ENCODE measurements around the gene DBX1. TPM values are rescaled to one million over a fixed set of nuclear protein-coding genes. Genes with fewer than 3 reads are reported as not detected.
"Not testable (repeated sequence)": the region's sequence is repeated elsewhere in the genome, so short reads cannot be mapped to it uniquely, and the experiment has no call there.

DBX1 gene
- total RNA-seq, 2 donors from 2014 or later: not detected

DNA sequence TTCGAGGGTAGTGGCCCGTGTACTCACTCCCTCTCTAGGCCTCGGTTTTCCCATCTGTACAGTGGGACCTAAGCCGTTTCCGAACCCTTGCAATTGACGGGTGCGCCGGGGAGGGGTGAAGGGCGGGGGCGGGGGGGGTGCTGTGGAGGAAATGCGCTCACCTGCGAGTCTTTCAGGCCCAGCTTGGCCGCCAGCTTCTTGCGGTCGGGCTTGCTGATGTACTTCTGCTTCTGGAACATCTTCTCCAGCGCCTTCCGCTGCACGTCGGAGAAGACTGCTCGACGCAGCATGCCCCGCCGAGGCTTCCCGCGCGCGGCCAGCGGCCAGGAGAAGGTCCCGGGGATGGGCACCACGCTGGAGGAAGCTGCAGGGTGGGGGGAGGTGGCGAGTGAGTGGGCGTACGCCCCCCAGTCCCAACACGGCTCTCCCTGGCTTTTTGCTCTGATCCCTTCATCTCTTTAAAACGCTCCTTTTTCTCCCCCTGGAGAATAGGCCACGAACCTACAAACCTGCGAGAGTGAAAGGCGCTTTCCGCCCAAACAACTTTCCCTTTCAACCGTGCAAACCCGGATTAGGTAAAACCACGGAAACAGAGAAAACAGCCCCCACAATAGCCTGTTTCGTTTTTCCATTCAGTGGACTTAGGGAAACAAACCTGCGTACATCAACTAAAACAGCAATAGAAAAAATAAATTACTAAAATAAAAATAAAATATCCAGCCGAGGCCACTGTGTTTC lies 3.2 kb downstream of the DBX1 start:
- peak; percentile 58 to 64 for ATAC-seq (replicated peaks in 1 of 2)
- H3K9me3 Mint-ChIP-seq: no peaks in the 10 kb centered on the region
- peaks cover 2 to 5% of the 10 kb centered on the region in 2 donors for H3K36me3 Mint-ChIP-seq (ENCODE audit: insufficient read depth in 2 of 2)
- peak; percentile 31 to 44 for DNase-seq
- no peak overlapping the region for H3K27ac Mint-ChIP-seq
- peaks cover 23% of the 10 kb centered on the region for H3K4me1 Mint-ChIP-seq (ENCODE audit: low read depth)
- H3K27me3 Mint-ChIP-seq (ENCODE audit: low read depth): peaks cover 65% of the 10 kb centered on the region
- peak overlapping the region; percentile 77 to 87 for H3K4me3 Mint-ChIP-seq

DNA sequence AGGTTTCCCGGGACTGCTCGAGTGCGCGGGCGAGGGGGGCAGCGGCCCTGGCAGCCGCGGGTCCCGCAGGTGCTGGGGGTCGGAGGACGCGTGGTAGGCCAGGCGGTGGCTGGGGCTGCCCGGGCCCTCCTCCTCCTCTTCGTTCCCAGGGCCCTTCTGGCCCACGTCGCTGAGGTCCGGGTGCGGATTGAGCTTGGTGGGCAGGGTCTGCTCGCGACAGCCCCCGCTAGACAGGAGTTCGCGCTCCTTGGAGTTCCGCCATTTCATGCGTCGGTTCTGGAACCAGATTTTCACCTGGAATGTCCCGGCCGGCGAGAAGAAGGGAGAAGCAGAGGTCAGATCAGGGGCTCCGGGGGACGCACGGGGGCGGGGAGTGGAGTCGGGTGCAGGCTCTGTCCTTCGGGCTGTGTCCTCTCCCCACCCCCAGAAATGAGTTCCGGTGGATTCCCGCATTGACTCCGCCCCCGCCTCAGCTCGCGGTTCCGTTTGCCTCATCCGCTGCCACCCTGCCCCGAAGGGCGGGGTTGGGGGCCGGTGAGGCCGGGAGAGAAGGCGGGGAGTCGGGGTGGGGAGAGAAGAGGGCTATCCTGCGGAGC lies 3.9 kb downstream of the DBX1 start:
- peak; percentile 65 to 68 for DNase-seq
- H3K4me3 Mint-ChIP-seq: peak overlapping the region; percentile 77 to 87
- peaks cover 59% of the 10 kb centered on the region for H3K27me3 Mint-ChIP-seq (ENCODE audit: low read depth)
- H3K4me1 Mint-ChIP-seq (ENCODE audit: low read depth): peaks cover 18% of the 10 kb centered on the region
- no peaks in the 10 kb centered on the region for H3K9me3 Mint-ChIP-seq
- ATAC-seq (replicated peaks in 1 of 2): peak; percentile 79 to 85
- H3K27ac Mint-ChIP-seq: peak overlapping the region; percentile 46
- peaks cover 2 to 5% of the 10 kb centered on the region in 2 donors for H3K36me3 Mint-ChIP-seq (ENCODE audit: insufficient read depth in 2 of 2)

DNA sequence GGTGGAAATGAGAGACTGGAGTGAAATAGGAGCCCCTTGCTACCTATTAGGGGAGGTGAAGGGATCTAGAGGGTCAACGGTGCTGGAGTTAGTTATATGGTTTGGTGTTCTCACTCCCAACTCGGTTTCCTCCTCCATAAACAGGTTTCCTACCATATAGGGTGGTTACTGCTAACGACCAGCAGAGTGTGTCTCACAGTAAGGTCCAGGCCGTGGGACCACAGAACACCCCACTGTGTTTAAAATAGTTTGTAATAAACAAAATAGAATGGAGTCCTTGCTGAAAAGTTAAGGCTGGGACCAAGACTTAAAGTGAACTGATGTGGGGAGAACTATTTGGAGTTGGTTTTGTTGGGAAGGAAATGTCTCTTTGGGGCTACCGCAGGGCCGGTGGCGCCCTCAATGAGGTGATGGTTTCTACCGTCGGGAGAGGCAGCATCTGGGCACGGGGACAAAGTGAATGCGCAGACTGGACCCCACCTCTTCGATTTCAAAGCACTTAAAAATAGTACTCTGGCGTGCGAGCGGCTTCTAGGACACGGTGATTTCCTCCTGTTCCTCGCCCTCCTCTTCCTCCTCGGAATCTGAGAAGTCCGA lies 4.5 kb downstream of the DBX1 start:
- no peak for ATAC-seq (replicated peaks in 1 of 2)
- Mint-ChIP-seq H3K27me3 (ENCODE audit: low read depth) (peaks cover 53% of the 10 kb centered on the region), H3K9me3 (no peaks in the 10 kb centered on the region)

DNA sequence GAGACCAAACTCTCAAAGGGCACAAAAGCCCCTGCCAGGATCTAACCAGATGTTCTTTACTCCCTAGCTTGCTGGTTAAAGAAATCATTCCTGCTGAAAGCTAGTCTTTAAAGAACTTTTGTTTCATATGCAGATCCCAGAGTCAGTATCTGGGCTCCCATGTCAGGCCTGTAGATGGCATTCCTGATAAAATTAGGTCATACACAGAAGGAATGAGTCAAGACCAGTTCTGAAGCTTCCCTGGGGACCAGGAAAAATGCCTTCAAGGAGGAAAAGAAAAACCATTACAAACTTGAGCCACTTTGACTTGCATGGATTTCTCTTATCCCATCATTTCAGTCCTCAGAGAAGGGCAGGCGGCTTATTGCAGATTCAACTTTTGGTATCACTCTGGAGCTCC lies 5.9 kb downstream of the DBX1 start:
- no peaks in the 10 kb centered on the region for H3K9me3 Mint-ChIP-seq
- H3K27ac Mint-ChIP-seq: no peak overlapping the region

More for the DNA sequence above, 4.5 kb downstream of the DBX1 start:
- peaks cover 18% of the 10 kb centered on the region for H3K4me1 Mint-ChIP-seq (ENCODE audit: low read depth)
- peak overlapping the region; percentile 46 for H3K27ac Mint-ChIP-seq
- DNase-seq: no peak
- peak overlapping the region; percentile 77 to 87 for H3K4me3 Mint-ChIP-seq
- H3K36me3 Mint-ChIP-seq (ENCODE audit: insufficient read depth in 2 of 2): peaks cover 2 to 5% of the 10 kb centered on the region in 2 donors

DNA sequence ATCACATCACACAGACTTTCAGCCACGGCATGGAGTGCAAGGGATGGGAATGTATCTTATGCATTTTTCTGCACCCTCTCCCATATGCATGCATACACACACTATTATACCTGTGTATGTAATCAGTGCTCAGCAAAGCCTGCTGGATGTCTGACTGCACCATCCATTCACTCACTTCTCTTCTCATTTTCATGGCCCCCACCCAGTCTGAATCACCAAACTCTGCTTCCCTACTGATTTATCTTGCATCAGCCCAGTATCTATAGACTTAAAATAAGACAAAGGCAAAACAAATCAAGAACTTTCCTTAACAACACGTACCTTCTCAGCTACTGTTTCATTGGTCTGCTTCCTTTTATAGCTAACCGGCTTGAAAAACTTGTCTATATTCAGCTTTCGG lies 21.6 kb downstream of the DBX1 start:
- peaks cover 52% of the 10 kb centered on the region for H3K27me3 Mint-ChIP-seq (ENCODE audit: low read depth)
- peaks cover 0 to 2% of the 10 kb centered on the region in 2 donors for H3K36me3 Mint-ChIP-seq (ENCODE audit: insufficient read depth in 2 of 2)
- H3K4me1 Mint-ChIP-seq (ENCODE audit: low read depth): no peaks in the 10 kb centered on the region
- DNase-seq (no peak), ATAC-seq (replicated peaks in 1 of 2) (no peak)
- H3K9me3 Mint-ChIP-seq: no peaks in the 10 kb centered on the region
- no peak overlapping the region for H3K4me3 Mint-ChIP-seq
- no peak overlapping the region for H3K27ac Mint-ChIP-seq

More for the DNA sequence above, 5.9 kb downstream of the DBX1 start:
- no peak for ATAC-seq (replicated peaks in 1 of 2)
- no peak overlapping the region for H3K4me3 Mint-ChIP-seq
- no peak for DNase-seq
- peaks cover 2 to 5% of the 10 kb centered on the region in 2 donors for H3K36me3 Mint-ChIP-seq (ENCODE audit: insufficient read depth in 2 of 2)
- H3K4me1 Mint-ChIP-seq (ENCODE audit: low read depth): peaks cover 18% of the 10 kb centered on the region
- H3K27me3 Mint-ChIP-seq (ENCODE audit: low read depth): peaks cover 44% of the 10 kb centered on the region

DNA sequence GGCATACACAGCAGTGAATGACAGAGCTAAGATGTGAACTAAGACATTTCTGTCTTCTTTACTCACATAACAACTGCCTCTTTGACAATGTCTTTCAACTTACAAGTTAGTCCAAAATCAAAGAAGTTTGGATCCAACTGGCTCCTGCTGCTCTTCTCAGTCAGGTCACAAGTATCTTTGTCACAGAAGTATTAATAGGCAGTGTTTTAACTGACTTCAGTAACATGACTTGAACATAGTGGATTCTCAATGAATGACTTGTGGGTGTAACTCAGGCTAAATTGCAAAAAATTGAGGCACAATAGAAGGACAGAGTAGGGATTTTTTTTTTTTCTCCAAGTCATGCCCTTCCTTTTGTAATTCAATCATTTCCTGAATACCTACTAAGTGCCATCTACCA lies 22.6 kb downstream of the DBX1 start:
- peaks cover 1% of the 10 kb centered on the region for H3K4me1 Mint-ChIP-seq (ENCODE audit: low read depth)
- no peaks in the 10 kb centered on the region for H3K9me3 Mint-ChIP-seq
- H3K27me3 Mint-ChIP-seq (ENCODE audit: low read depth): peaks cover 57% of the 10 kb centered on the region
- no peak for DNase-seq
- H3K4me3 Mint-ChIP-seq: no peak overlapping the region
- H3K27ac Mint-ChIP-seq: no peak overlapping the region
- no peak for ATAC-seq (replicated peaks in 1 of 2)
- H3K36me3 Mint-ChIP-seq (ENCODE audit: insufficient read depth in 2 of 2): peaks cover 0 to 2% of the 10 kb centered on the region in 2 donors

DNA sequence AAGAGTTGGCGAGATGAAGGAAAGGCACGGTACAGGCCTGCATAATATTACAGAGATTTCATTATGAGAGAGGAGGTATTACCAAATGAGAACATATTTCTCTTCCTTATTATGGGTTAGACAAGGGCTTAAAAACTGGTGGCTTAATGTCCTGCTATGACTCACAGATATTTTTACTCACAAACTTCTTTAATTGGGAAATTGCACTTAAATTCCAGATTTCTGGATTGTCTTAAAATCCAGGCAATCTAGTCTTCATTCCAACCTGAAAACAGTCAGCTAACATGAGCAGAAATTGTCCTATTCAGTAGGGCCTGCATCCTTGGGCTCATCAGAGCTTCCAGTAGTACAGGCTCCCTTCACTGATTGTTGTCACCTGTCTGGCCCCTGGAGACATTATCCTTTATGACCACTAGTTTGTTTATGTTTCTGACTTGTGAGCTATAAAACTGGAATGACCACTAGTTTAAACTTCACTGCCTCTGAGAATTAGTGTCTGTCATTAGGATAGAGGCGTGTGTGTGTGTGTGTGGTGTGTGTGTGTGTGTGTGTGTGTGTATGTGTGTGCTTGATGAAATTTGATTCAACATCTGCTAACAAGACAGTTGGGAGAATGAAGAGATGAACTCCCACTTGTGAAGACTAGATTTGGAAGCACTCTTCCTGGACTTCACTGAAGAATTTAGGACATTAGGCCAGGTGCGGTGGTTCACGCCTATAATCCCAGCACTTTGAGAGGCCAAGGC lies 25.1 kb downstream of the DBX1 start:
- Mint-ChIP-seq H3K27ac (no peak overlapping the region), H3K36me3 (ENCODE audit: insufficient read depth in 2 of 2) (no peaks in the 10 kb centered on the region), H3K27me3 (ENCODE audit: low read depth) (peaks cover 51% of the 10 kb centered on the region), H3K4me1 (ENCODE audit: low read depth) (peaks cover 14% of the 10 kb centered on the region), H3K4me3 (no peak overlapping the region), H3K9me3 (no peaks in the 10 kb centered on the region)
- no peak for DNase-seq
- ATAC-seq (replicated peaks in 1 of 2): no peak

DNA sequence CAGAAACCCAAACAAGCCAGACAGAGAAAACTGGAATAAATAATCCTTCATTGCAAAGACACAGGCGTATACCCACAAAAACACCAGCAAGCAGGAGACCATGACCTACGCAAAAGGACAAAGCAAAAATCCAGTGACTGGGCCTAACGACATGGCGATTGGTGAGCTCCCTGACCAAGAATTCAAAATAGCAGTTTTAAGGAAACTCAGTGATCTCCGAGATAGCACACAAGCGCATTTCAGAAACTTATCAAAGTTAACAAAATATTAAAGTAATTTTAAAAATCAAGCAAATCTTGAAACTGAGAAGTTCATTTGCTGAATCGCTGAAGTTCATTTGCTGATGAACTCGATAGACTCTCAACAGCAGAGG lies 27.6 kb downstream of the DBX1 start:
- Mint-ChIP-seq H3K4me3 (peak overlapping the region; percentile 74 to 80), H3K4me1 (ENCODE audit: low read depth) (peaks cover 14% of the 10 kb centered on the region), H3K36me3 (ENCODE audit: insufficient read depth in 2 of 2) (no peaks in the 10 kb centered on the region), H3K27me3 (ENCODE audit: low read depth) (peaks cover 33% of the 10 kb centered on the region), H3K9me3 (no peaks in the 10 kb centered on the region), H3K27ac (no peak overlapping the region)
- no peak for DNase-seq
- ATAC-seq (replicated peaks in 1 of 2): no peak

DNA sequence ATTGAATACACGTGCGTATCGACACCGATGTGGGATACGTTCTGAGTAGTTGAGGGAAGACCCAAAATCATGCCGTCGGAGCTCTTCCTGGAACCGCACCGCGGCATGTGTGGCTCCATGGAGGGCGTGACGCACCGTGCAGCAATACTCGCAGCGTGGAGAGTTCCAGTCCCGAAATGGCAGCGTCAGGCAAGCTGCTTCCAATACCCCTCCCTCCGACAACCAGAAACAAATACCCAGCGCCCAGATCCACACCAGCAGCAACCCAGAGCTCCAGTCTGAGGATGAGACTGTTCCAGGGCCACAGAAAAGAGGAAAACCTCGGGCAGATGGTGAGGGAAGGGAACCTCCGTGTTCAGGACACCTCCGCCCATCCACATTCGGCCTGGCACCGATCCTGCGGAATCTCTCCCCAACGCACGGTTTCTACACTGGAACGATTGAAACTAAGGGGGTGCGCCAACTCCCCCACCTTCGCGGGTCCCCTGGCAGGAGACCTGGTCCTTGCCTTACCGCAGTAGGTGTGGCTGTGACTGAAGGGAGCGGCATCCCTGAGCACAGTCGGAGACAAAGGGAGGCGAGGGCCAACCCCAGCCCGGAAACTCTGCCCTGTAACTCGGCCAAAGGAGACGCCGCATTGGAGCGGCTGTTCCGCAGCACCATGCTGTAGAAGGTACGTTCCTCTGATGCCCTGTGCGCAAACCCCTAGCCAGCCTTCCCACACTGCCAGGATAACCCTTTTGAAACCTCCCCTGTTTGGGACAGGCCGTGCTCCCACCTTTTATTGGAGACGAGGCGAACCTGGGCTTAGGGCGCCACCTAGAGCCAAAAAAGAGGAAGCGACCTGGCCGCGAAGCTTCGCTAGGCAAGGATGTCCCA lies 28.2 kb downstream of the DBX1 start:
- H3K27me3 Mint-ChIP-seq (ENCODE audit: low read depth): peaks cover 33% of the 10 kb centered on the region
- H3K4me3 Mint-ChIP-seq: peak overlapping the region; percentile 74 to 80
- no peaks in the 10 kb centered on the region for H3K36me3 Mint-ChIP-seq (ENCODE audit: insufficient read depth in 2 of 2)
- ATAC-seq (replicated peaks in 1 of 2) (peak; percentile 68 to 71), DNase-seq (peak; percentile 49 to 51)
- no peak overlapping the region for H3K27ac Mint-ChIP-seq
- peaks cover 14% of the 10 kb centered on the region for H3K4me1 Mint-ChIP-seq (ENCODE audit: low read depth)
- no peaks in the 10 kb centered on the region for H3K9me3 Mint-ChIP-seq

DNA sequence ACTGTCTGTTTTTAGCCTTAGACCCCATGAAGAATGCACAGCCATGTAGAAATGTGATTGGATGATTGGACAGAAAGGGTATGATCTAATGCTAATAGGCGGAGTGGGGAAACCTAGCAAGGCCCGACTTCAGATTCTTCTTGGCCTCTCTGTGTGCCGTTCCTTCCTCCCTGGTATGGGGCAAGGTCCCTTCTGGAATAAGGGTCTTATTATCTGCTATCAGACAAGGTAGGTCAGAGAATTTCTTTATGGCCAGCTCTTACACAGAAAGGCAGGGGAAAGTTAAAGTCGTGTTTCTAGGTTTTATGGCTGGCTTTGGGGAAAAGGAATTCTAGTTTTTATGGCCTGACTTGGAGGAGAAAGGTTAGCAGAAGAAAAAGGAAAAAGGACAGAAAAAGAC lies 30.6 kb downstream of the DBX1 start:
- no peaks in the 10 kb centered on the region for H3K36me3 Mint-ChIP-seq (ENCODE audit: insufficient read depth in 2 of 2)
- DNase-seq (no peak), ATAC-seq (replicated peaks in 1 of 2) (no peak)
- H3K4me1 Mint-ChIP-seq (ENCODE audit: low read depth): peaks cover 14% of the 10 kb centered on the region
- peaks cover 32% of the 10 kb centered on the region for H3K27me3 Mint-ChIP-seq (ENCODE audit: low read depth)
- H3K27ac Mint-ChIP-seq: no peak overlapping the region
- H3K9me3 Mint-ChIP-seq: no peaks in the 10 kb centered on the region
- H3K4me3 Mint-ChIP-seq: no peak overlapping the region

DNA sequence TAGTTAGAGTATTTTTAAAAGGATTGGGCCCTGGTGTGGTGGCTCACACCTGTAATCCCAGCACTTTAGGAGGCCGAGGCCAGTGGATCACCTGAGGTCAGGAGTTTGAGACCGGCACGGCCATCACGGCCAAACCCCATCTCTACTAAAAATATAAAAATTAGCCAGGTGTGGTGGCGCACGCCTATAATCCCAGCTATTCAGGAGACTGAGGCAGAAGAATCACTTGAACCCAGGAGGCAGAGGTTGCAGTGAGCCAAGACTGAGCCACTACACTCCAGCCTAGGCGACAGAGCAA lies 31.8 kb downstream of the DBX1 start:
- not testable (repeated sequence) for H3K4me3 Mint-ChIP-seq; ATAC-seq (replicated peaks in 1 of 2); H3K36me3 Mint-ChIP-seq (ENCODE audit: insufficient read depth in 2 of 2); DNase-seq; H3K27ac Mint-ChIP-seq; H3K9me3 Mint-ChIP-seq
- H3K4me1 Mint-ChIP-seq (ENCODE audit: low read depth): peaks cover 14% of the 10 kb centered on the region
- H3K27me3 Mint-ChIP-seq (ENCODE audit: low read depth): peaks cover 20% of the 10 kb centered on the region

DNA sequence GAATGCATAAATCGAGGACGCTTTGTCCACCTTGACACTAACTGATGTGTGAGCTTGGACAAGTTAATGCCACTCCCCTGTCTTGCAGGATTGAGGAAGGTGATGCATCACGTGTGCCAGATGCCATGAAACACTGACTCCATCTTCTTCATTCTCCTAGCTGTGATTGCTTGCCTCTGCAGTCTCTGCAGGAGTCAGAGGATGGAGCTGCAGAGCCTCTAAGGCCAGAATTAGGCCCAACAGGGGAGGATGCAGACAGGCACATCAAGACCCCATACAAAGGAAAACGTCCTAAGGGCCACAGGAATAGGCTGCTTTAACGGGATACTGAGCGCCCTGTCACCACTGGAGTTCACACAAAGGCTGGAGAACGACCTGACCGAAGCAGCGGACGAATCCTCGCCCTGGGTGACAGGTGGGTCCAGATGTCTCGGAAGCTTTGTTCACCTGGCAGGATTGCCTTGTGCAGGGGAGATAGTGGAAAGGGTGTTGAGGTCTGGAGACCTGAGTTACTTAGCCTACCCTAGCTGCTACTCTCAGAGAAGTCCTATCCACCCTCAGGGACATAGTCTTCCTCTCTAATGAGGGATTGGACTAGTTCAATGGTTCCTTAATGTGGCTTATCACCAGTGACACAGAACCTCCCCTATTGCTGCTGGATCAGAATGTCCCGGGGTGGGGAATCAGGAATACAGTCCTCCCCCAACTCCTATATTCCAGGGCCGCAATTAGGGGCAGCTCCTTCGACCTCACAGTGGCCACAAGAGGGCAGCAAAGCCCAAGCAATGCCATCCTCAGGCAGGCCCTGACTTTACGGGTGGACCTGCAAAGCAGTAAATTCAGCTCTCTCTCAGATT lies 32.4 kb downstream of the DBX1 start:
- Mint-ChIP-seq H3K4me1 (ENCODE audit: low read depth) (peaks cover 14% of the 10 kb centered on the region), H3K36me3 (ENCODE audit: insufficient read depth in 2 of 2) (no peaks in the 10 kb centered on the region), H3K9me3 (no peaks in the 10 kb centered on the region), H3K27me3 (ENCODE audit: low read depth) (peaks cover 15% of the 10 kb centered on the region), H3K27ac (no peak overlapping the region), H3K4me3 (no peak overlapping the region)
- ATAC-seq (replicated peaks in 1 of 2) (peak; percentile 81 to 83), DNase-seq (peak; percentile 78 to 81)

All from activated T-cell treated with anti-CD3 and anti-CD28 coated beads, Interleukin-2, amount 50 U/mL, for 72 hours (primary cell).